IPS DF 6.9 (cell line): ENCODE results near the gene ROPN1L.
"Not testable (repeated sequence)": the region's sequence is repeated elsewhere in the genome, so short reads cannot be mapped to it uniquely, and the experiment has no call there.

Source experiments
- DNase-seq: peaks from one replicate; pipeline ENCODE4 v3.0.0-alpha.2; 2013; ENCODE audit warnings: low read depth, low spot score
- H3K27ac ChIP-seq: one replicate; pipeline ENCODE4 v1.5.1; 2013; ENCODE audit warnings: low read length, control low read depth
- H3K27me3 ChIP-seq: 2 replicates; pipeline ENCODE4 v1.6.1; 2013; ENCODE audit warnings: mild to moderate bottlenecking, low read length; ENCODE audit not compliant: control insufficient read depth, insufficient read depth
- H3K36me3 ChIP-seq: 2 replicates; pipeline ENCODE4 v1.6.1; 2013; ENCODE audit warnings: low read length; ENCODE audit not compliant: control insufficient read depth, insufficient read depth
- H3K4me1 ChIP-seq: 2 replicates; pipeline ENCODE4 v1.6.1; 2013; ENCODE audit warnings: low read length; ENCODE audit not compliant: control insufficient read depth, insufficient read depth
- H3K4me3 ChIP-seq: 2 replicates; pipeline ENCODE4 v1.5.1; 2013; ENCODE audit warnings: mild to moderate bottlenecking, low read length
- H3K9me3 ChIP-seq: 2 replicates; pipeline ENCODE4 v1.6.1; 2013; ENCODE audit warnings: low read length, inconsistent platforms; ENCODE audit not compliant: control insufficient read depth, insufficient read depth
- WGBS: extraction: QIAGEN DNeasy Blood & Tissue Kit; methylation state at CpG from one replicate; pipeline ENCODE4 v1.1.7; 2013; ENCODE audit warnings: mixed read lengths, missing lambda C conversion rate; ENCODE audit not compliant: insufficient read length, insufficient coverage; 5-methylcytosine and 5-hydroxymethylcytosine counted together

ROPN1L gene

GRCh38 chr5:10441083-10441991 is at the start of gene ROPN1L:
TSS of gene ROPN1L (plus strand) at chr5:10441879. CDS start at chr5:10442168, 289 bp downstream.
- H3K36me3 ChIP-seq, result no peaks in the 10 kb centered on the region
- no peaks in the 10 kb centered on the region for H3K4me1 ChIP-seq
- H3K27me3 ChIP-seq, result no peaks in the 10 kb centered on the region; the same call in 1 of the 2 replicates
- DNase-seq, result no peak
- no CpG with 5 or more reads among the region's 63 CpGs for WGBS
- H3K9me3 ChIP-seq, result no peaks in the 10 kb centered on the region
- no peak within 1 kb of the TSS for H3K27ac ChIP-seq
- peak within 1 kb of the TSS; percentile 73 for H3K4me3 ChIP-seq

DNA sequence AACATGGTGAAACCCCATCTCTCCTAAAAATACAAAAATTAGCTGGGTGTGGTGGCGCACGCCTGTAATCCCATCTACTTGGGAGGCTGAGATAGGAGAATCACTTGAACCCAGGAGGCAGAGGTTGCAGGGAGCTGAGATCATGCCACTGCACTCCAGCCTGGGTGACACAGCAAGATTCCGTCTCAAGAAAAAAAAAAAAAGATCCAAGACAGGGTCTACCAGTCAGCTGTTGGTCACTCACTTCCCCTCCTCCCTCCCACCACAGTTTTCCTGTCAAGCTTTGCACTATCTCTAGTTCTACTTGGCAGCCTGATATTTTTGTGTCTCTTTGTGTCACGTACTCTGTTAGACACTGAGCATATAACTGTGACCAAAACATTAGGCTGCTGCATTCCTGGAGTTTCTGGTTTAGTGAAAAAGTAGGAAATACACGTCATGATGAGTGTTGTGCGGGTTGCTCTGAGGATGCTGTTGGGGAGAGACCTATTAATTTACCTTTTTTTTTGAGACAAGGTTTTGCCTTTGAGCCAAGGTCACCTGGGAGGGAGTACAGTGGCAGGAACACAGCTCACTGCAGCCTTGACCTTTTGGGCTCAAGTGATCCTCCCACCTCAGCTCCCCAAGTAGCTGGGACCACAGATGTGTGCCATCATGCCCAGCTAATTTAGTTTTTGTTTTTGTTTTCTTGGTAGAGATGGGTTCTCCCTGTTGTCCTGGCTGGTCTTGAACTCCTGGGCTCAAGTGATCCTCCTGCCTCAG is 48.9 kb upstream of the ROPN1L start:
- no CpG with 5 or more reads among the region's 6 CpGs for WGBS
- H3K27me3 ChIP-seq, H3K4me1 ChIP-seq, H3K4me3 ChIP-seq, H3K9me3 ChIP-seq, H3K27ac ChIP-seq, DNase-seq, H3K36me3 ChIP-seq: not testable (repeated sequence)

- Histone ChIP-seq H3K4me1 (no peaks in the 10 kb centered on the region), H3K27ac (no peak overlapping the region), H3K4me3 (no peak overlapping the region), H3K36me3 (peaks cover 7% of the 10 kb centered on the region; the same call in 1 of the 2 replicates), H3K27me3 (no peaks in the 10 kb centered on the region), H3K9me3 (no peaks in the 10 kb centered on the region)
- WGBS, result no CpG with 5 or more reads among the region's 2 CpGs
- no peak for DNase-seq
These were observed 48.2 kb upstream of the ROPN1L start for GRCh38 chr5:10393491-10393890.

DNA sequence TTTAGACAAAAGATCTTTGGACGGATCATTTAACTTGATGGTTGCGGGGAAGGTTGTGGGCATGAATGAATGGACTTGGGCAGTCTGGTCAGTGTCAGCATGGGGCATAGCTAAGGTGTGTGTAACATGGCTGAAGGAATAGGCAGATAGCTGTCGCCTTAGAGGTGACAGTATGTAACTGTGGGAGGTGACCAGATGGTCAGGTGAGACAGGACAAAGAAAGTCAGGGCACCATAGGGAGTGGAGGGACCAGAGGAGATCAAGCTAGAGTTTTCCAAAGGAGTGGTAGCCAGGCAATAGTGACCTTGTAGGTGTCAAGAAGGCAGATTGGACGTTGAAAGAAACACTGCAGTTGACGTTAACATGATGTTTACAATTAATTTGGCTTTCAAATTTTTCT is 45.1 kb upstream of the ROPN1L start:
- Histone ChIP-seq H3K36me3 (peaks cover 5% of the 10 kb centered on the region; the same call in 1 of the 2 replicates), H3K27ac (no peak overlapping the region), H3K4me3 (no peak overlapping the region), H3K27me3 (no peaks in the 10 kb centered on the region), H3K9me3 (no peaks in the 10 kb centered on the region), H3K4me1 (no peaks in the 10 kb centered on the region)
- DNase-seq, result no peak
- no CpG with 5 or more reads among the region's 5 CpGs for WGBS

- H3K4me3 ChIP-seq, result no peak overlapping the region
- no peak for DNase-seq
- no peaks in the 10 kb centered on the region for H3K9me3 ChIP-seq
- no peak overlapping the region for H3K27ac ChIP-seq
- no peaks in the 10 kb centered on the region for H3K4me1 ChIP-seq
- H3K36me3 ChIP-seq, result peaks cover 7% of the 10 kb centered on the region; the same call in 1 of the 2 replicates
- H3K27me3 ChIP-seq, result no peaks in the 10 kb centered on the region
These were observed 41.8 kb upstream of the ROPN1L start for GRCh38 chr5:10399839-10400238.

- no CpG with 5 or more reads among the region's 2 CpGs for WGBS
- no peak for DNase-seq
- no peaks in the 10 kb centered on the region for H3K27me3 ChIP-seq
- H3K9me3 ChIP-seq, result no peaks in the 10 kb centered on the region
- no peak overlapping the region for H3K27ac ChIP-seq
- no peaks in the 10 kb centered on the region for H3K4me1 ChIP-seq
- H3K36me3 ChIP-seq, result peaks cover 7% of the 10 kb centered on the region; the same call in 1 of the 2 replicates
- no peak overlapping the region for H3K4me3 ChIP-seq
These were observed 41.3 kb upstream of the ROPN1L start for GRCh38 chr5:10400411-10400810.

- Histone ChIP-seq H3K9me3 (no peaks in the 10 kb centered on the region), H3K27me3 (no peaks in the 10 kb centered on the region), H3K4me3 (no peak overlapping the region), H3K4me1 (no peaks in the 10 kb centered on the region), H3K27ac (no peak overlapping the region), H3K36me3 (peaks cover 9% of the 10 kb centered on the region; the same call in 1 of the 2 replicates)
- WGBS, result no CpG with 5 or more reads among the region's 3 CpGs
- no peak for DNase-seq
These were observed 40.8 kb upstream of the ROPN1L start for GRCh38 chr5:10400831-10401230.

DNA sequence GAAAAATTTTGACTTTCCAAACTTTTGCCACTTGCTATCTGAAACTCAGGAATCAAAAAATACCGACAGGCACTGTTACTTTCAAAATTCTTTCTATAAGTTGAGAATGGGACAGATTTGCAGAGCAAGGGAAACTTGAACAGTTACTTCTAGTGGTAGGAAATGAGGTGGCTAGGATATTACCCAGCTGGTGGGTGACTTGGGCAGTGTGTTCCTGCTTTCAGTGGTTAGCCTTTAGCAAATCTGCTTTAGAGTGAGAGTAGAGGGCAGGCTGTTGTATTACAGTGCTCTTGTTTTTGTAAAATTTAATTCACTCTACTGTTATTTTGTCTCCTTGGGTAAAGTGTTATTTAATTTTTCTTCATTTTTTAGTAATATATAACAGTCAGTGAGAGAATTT is 40.2 kb upstream of the ROPN1L start:
- Histone ChIP-seq H3K36me3 (peaks cover 11% of the 10 kb centered on the region; the same call in 1 of the 2 replicates), H3K27ac (no peak overlapping the region), H3K4me3 (no peak overlapping the region), H3K9me3 (no peaks in the 10 kb centered on the region), H3K27me3 (no peaks in the 10 kb centered on the region), H3K4me1 (no peaks in the 10 kb centered on the region)
- no CpG with 5 or more reads among the region's 1 CpG for WGBS
- no peak for DNase-seq

DNA sequence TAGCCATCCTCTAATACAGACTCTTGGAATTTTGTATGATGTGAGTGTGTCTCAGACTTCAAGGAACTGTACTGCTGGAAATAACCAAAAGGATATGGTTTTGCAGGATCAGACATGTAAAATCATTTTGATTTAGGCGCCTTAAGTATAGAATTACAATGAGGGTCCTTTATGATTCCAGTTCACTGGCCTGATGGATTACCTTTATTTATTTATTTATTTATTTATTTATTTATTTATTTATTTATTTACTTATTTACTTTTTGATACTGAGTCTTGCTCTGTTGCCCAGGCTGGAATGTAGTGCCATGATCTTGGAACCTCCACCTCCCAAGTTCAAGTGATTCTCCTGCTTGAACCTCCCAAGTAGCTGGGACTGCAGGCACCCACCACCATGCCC is 37.9 kb upstream of the ROPN1L start:
- H3K4me1 ChIP-seq, result no peaks in the 10 kb centered on the region
- DNase-seq, result no peak
- H3K4me3 ChIP-seq, result no peak overlapping the region
- no peaks in the 10 kb centered on the region for H3K9me3 ChIP-seq
- H3K27ac ChIP-seq, result no peak overlapping the region
- H3K36me3 ChIP-seq, result peaks cover 6% of the 10 kb centered on the region; the same call in 1 of the 2 replicates
- WGBS, result no CpG with 5 or more reads among the region's 1 CpG
- no peaks in the 10 kb centered on the region for H3K27me3 ChIP-seq

GRCh38 chr5:10406651-10407050 is 35.0 kb upstream of the ROPN1L start:
- Histone ChIP-seq H3K27ac (no peak overlapping the region), H3K4me3 (no peak overlapping the region), H3K36me3 (peaks cover 11% of the 10 kb centered on the region; the same call in 1 of the 2 replicates), H3K4me1 (no peaks in the 10 kb centered on the region), H3K27me3 (no peaks in the 10 kb centered on the region), H3K9me3 (no peaks in the 10 kb centered on the region)
- no peak for DNase-seq
- whole genome bisulfite sequencing, result no CpG with 5 or more reads among the region's 3 CpGs
